Glutamatergic neuron (in vitro differentiated cells): Measurements from ENCODE around the gene EYA4. TPM values are rescaled to one million over a fixed set of nuclear protein-coding genes. Genes with fewer than 3 reads are reported as not detected.

ENCODE experiments used
- DNase-seq: peaks from one replicate; pipeline ENCODE4 v3.0.0; 2022
- H3K27ac Mint-ChIP-seq: one replicate; pipeline ENCODE4 v1.8.0; 2020; ENCODE audit warnings: mild to moderate bottlenecking, mixed read lengths, inconsistent platforms; ENCODE audit not compliant: unreplicated experiment
- H3K27me3 Mint-ChIP-seq: one replicate; pipeline ENCODE4 v1.8.0; 2020; ENCODE audit warnings: mild to moderate bottlenecking, moderate library complexity, mixed read lengths, inconsistent platforms; ENCODE audit not compliant: unreplicated experiment
- H3K36me3 Mint-ChIP-seq: one replicate; pipeline ENCODE4 v1.8.0; 2020; ENCODE audit warnings: mild to moderate bottlenecking, mixed read lengths, inconsistent platforms; ENCODE audit not compliant: unreplicated experiment
- H3K4me1 Mint-ChIP-seq: one replicate; pipeline ENCODE4 v1.8.0; 2020; ENCODE audit warnings: mild to moderate bottlenecking, low read depth, mixed read lengths, inconsistent platforms; ENCODE audit not compliant: unreplicated experiment
- H3K4me3 Mint-ChIP-seq: one replicate; pipeline ENCODE4 v1.8.0; 2020; ENCODE audit warnings: mild to moderate bottlenecking, mixed read lengths, inconsistent platforms; ENCODE audit not compliant: unreplicated experiment
- H3K9me3 Mint-ChIP-seq: one replicate; pipeline ENCODE4 v1.8.0; 2020; ENCODE audit warnings: mild to moderate bottlenecking, moderate library complexity, mixed read lengths, inconsistent platforms; ENCODE audit not compliant: unreplicated experiment
- CTCF ChIP-seq: fragments of 200-600 bp; sonication (generic); IDR thresholded peaks from one replicate; pipeline ENCODE4 v1.5.0; 2021; ENCODE audit not compliant: partially characterized antibody, unreplicated experiment
- total RNA-seq: library from RNA; stranded (reverse); fragmentation: NEBNext Ultra II Directional; extraction: Animal tissue kit (Norgen Biotek cat#: 25700); gene quantifications from one replicate; pipeline ENCODE4 v1.2.1, GENCODE V29; 2021; ENCODE audit not compliant: unreplicated experiment

EYA4 gene
- total RNA-seq, 1 donor from 2014 or later: not detected

- Mint-ChIP-seq H3K36me3 (no peaks in the 10 kb centered on the region), H3K9me3 (no peaks in the 10 kb centered on the region), H3K4me3 (no peak overlapping the region), H3K27ac (no peak overlapping the region), H3K4me1 (no peaks in the 10 kb centered on the region), H3K27me3 (no peaks in the 10 kb centered on the region)
- no peak for DNase-seq
- TF ChIP-seq CTCF: no peak
Observed at GRCh38 chr6:133380723-133381122, 139.6 kb downstream of the EYA4 start.

DNA sequence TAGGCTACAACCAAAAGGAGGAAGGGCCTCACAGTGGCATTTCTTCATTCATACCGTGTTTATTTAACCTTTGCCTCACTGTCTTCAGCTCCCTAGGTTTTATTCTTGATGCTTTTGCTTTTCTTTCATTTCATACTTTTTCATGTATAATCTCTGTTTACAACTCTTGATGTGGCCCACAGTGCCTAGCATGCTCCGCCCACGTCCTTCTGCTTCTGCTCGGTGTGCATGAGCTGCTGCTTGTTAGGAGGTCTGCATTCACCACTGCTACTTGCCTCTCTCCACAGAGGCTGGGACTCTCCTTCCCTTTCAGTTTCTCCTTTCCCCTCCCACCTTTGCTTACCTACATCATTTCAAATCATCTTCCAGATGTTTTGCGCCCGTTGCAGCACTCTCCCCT, 147.6 kb downstream of the EYA4 start:
- H3K27me3 Mint-ChIP-seq: no peaks in the 10 kb centered on the region
- H3K27ac Mint-ChIP-seq: no peak overlapping the region
- no peaks in the 10 kb centered on the region for H3K4me1 Mint-ChIP-seq
- no peaks in the 10 kb centered on the region for H3K36me3 Mint-ChIP-seq
- DNase-seq: no peak
- no peaks in the 10 kb centered on the region for H3K9me3 Mint-ChIP-seq
- TF ChIP-seq CTCF: no peak
- H3K4me3 Mint-ChIP-seq: no peak overlapping the region

GRCh38 chr6:133390168-133390567, 149.0 kb downstream of the EYA4 start:
- no peaks in the 10 kb centered on the region for H3K27me3 Mint-ChIP-seq
- H3K9me3 Mint-ChIP-seq: no peaks in the 10 kb centered on the region
- no peak for DNase-seq
- TF ChIP-seq CTCF: no peak
- H3K4me3 Mint-ChIP-seq: no peak overlapping the region
- no peaks in the 10 kb centered on the region for H3K36me3 Mint-ChIP-seq
- no peak overlapping the region for H3K27ac Mint-ChIP-seq
- H3K4me1 Mint-ChIP-seq: no peaks in the 10 kb centered on the region

- H3K4me1 Mint-ChIP-seq: peaks cover 4% of the 10 kb centered on the region
- H3K9me3 Mint-ChIP-seq: no peaks in the 10 kb centered on the region
- no peaks in the 10 kb centered on the region for H3K27me3 Mint-ChIP-seq
- TF ChIP-seq CTCF: no peak
- no peak overlapping the region for H3K27ac Mint-ChIP-seq
- no peaks in the 10 kb centered on the region for H3K36me3 Mint-ChIP-seq
- no peak overlapping the region for H3K4me3 Mint-ChIP-seq
- DNase-seq: no peak
Observed at GRCh38 chr6:133392015-133392414, 150.9 kb downstream of the EYA4 start.

GRCh38 chr6:133392641-133393040, 151.5 kb downstream of the EYA4 start:
- Mint-ChIP-seq H3K36me3 (no peaks in the 10 kb centered on the region), H3K27ac (no peak overlapping the region), H3K4me1 (peaks cover 8% of the 10 kb centered on the region), H3K27me3 (no peaks in the 10 kb centered on the region), H3K9me3 (no peaks in the 10 kb centered on the region), H3K4me3 (no peak overlapping the region)
- no peak for DNase-seq
- no peak for TF ChIP-seq CTCF
